Mucosa of rectum (tissue), 2 donors: ENCODE results near the gene UBE2L6.
A peak's percentile ranks its signal among the peaks of the same experiment; 100 is the strongest.
"Not testable (repeated sequence)": the region's sequence is repeated elsewhere in the genome, so short reads cannot be mapped to it uniquely, and the experiment has no call there.

ENCODE experiments used
- H3K27ac ChIP-seq, 2 donors: one replicate each; pipeline ENCODE4 v1.7.0; 2013; ENCODE audit warnings: inconsistent platforms in 2 of 2, low read depth in 2 of 2, low read length in 2 of 2
- H3K27me3 ChIP-seq, 2 donors: one replicate each; pipeline ENCODE4 v1.7.0; 2013; ENCODE audit warnings: low read length in 2 of 2; ENCODE audit not compliant: control insufficient read depth in 2 of 2, insufficient read depth in 2 of 2
- H3K36me3 ChIP-seq, 2 donors: one replicate each; pipeline ENCODE4 v1.7.0; 2013; ENCODE audit warnings: low read length in 2 of 2; ENCODE audit not compliant: control insufficient read depth in 2 of 2, insufficient read depth in 2 of 2
- H3K4me1 ChIP-seq, 2 donors: one replicate each; pipeline ENCODE4 v1.7.0; 2013; ENCODE audit warnings: low read length in 2 of 2, mild to moderate bottlenecking in 1 of 2; ENCODE audit not compliant: control insufficient read depth in 2 of 2, insufficient read depth in 2 of 2
- H3K4me3 ChIP-seq, 2 donors: one replicate each; pipeline ENCODE4 v1.7.0; 2013; ENCODE audit warnings: low read length in 2 of 2
- H3K9ac ChIP-seq, 2 donors: one replicate each; pipeline ENCODE4 v1.7.0; 2013; ENCODE audit warnings: low read length in 2 of 2, low read depth in 1 of 2, mild to moderate bottlenecking in 1 of 2
- H3K9me3 ChIP-seq, 2 donors: one replicate each; pipeline ENCODE4 v1.7.0; 2013; ENCODE audit warnings: low read length in 2 of 2; ENCODE audit not compliant: control insufficient read depth in 2 of 2
- donor health status: healthy.
- donor health status: Normal muscosa, but diverticular disease.

The UBE2L6 gene

DNA sequence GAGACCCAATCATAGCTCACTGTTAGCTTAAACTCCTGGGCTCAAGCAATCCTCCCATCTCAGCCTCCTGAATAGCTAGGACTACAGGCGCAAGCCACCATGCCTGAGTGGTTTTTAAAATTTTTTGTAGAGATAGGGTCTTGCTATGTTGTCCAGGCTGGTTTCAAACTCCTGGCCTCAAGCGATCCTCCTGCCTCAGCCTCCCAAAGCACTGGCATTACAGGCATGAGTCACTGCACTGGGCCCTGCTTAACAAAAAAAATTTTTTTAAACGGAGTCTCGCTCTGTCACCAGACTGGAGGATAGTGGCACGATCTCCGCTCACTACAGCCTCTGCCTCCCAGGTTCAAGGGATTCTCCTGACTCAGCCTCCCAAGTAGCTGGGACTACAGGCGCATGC lies 33.0 kb downstream of the UBE2L6 start:
- not testable (repeated sequence) for H3K27ac ChIP-seq, H3K9me3 ChIP-seq, H3K9ac ChIP-seq, H3K36me3 ChIP-seq, H3K27me3 ChIP-seq, H3K4me3 ChIP-seq
- peaks cover 9 to 11% of the 10 kb centered on the region in 2 donors for H3K4me1 ChIP-seq

DNA sequence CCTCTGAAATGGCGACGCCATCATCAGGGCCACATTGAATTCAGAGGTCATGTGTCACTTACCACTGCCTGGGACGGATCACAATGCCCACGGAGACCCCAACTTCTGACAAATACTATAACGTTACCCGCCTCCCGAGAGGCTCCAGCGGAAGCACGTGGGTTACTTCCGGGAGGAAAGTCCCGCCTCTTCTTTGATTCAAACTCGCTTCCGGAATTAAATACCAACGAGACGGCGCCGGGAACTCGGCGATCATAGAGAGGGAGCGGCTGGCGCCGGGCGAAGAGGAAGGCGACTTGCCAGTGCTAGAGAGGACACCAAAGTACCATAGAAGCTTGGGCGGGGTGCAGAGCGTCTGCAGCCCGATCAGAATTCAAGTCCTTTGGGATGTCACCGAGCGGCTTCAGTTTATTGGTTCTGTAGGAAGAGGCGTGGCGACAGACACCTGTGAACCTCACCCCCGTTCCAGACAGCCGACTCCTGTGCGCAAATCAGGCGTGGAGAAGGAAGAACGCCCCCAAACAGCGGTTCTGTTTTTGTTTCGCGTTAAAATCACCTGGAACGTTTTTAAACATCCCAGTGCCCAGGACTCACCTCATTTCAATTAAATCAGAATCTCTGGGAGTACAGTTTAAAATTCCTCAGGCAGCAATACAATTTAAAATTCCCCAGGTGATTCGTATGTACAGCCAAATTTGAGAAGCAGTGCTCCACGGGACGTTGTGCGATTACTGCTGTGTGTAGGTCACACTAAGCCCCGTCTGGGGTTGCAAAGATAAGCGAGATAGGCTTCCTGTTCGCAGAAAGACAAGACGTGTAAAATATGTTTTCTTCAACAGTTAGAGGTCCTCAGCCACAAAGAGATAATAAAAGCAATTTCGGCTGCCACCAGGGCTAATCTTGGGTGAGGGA lies 36.6 kb downstream of the UBE2L6 start, which contains the start of gene TIMM10:
Gene TIMM10 (minus strand): TSS at position 159 of the 912 bp plus-strand sequence. CDS start 565 bp downstream, outside the sequence.
- peak within 1 kb of the TSS; percentile 73 to 82 for H3K27ac ChIP-seq
- H3K4me1 ChIP-seq: peaks cover 11 to 13% of the 10 kb centered on the region in 2 donors
- H3K27me3 ChIP-seq: no peaks in the 10 kb centered on the region
- peak within 1 kb of the TSS; percentile 72 to 76 for H3K9ac ChIP-seq
- peak within 1 kb of the TSS; percentile 88 to 91 for H3K4me3 ChIP-seq
- H3K36me3 ChIP-seq: peaks cover 2 to 7% of the 10 kb centered on the region in 2 donors
- no peaks in the 10 kb centered on the region for H3K9me3 ChIP-seq

DNA sequence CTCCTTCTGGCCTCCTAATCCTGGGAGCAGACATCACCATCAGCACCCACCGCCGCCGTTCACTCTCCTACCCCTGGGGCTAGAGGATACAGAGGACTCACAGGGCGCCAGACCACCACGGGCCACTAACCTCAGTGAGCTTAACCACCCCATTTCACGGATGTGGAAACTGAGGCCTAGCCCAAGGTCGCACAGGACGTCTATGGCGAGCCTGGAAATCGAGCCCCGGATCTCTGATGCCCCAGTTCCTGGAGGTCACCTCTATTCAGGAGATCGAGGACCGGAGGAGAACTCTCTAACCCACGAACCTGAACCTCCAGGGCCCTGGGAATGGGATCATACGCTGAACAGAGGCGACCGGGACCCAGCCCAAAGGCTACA lies 37.3 kb downstream of the UBE2L6 start:
- peaks cover 11 to 13% of the 10 kb centered on the region in 2 donors for H3K4me1 ChIP-seq
- peaks cover 2 to 7% of the 10 kb centered on the region in 2 donors for H3K36me3 ChIP-seq
- H3K9ac ChIP-seq: peak overlapping the region; percentile 63 to 72
- no peaks in the 10 kb centered on the region for H3K9me3 ChIP-seq
- H3K27ac ChIP-seq: peak overlapping the region; percentile 6 to 52
- H3K4me3 ChIP-seq: peak overlapping the region; percentile 88 to 91
- no peaks in the 10 kb centered on the region for H3K27me3 ChIP-seq

DNA sequence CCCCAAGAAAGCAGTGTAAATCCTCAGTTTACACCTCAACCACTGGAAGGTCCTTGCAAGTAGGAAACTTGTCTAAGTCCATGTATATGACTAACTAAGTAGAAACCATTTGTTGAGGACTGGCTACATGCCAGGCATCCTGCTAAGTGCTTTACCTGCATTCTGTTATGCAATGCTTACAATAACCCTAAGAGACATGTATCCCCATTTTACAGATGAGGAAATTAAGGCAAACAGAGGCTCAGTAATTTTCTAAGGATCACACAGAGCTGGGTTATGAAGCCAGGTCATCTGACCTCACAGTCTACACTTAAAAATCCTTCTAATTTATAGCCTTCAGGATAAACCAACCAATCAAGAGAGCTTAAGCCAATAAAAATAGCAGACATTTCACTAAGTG lies 38.5 kb downstream of the UBE2L6 start:
- H3K27me3 ChIP-seq: no peaks in the 10 kb centered on the region
- no peaks in the 10 kb centered on the region for H3K9me3 ChIP-seq
- H3K9ac ChIP-seq: no peak overlapping the region
- H3K36me3 ChIP-seq: peaks cover 2 to 7% of the 10 kb centered on the region in 2 donors
- no peak overlapping the region for H3K27ac ChIP-seq
- H3K4me1 ChIP-seq: peaks cover 11 to 13% of the 10 kb centered on the region in 2 donors
- no peak overlapping the region for H3K4me3 ChIP-seq

DNA sequence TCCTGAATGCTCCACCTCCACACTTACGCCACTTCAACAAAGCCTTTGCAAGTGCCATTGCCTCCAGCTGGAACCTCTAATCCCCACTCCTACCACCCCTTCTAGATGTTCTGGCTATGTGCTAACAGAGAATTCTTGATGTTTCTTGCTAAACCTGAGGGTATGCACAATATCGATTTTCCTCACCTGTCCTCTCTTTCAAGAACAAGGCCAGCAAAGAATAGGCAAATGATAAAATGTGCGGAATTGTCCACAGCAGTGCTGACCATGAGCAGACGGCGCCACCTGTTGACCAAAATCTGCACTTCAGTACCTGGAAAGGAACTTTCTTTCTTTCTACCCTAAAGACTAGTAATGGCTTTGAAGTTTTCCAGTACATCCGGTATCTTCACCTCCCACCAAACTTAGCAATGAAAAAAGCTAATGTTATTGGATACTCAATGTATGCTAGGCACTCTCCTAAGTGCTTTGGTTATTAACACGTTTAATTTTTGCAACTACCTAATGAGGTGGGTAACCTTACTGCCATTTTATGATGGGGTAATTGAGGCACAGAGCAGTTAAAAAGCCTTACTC lies 40.3 kb downstream of the UBE2L6 start:
- Histone ChIP-seq H3K9ac (no peak overlapping the region), H3K27ac (no peak overlapping the region), H3K9me3 (no peaks in the 10 kb centered on the region), H3K4me1 (peaks cover 11 to 13% of the 10 kb centered on the region in 2 donors), H3K4me3 (no peak overlapping the region), H3K27me3 (no peaks in the 10 kb centered on the region), H3K36me3 (peaks cover 2 to 7% of the 10 kb centered on the region in 2 donors)

DNA sequence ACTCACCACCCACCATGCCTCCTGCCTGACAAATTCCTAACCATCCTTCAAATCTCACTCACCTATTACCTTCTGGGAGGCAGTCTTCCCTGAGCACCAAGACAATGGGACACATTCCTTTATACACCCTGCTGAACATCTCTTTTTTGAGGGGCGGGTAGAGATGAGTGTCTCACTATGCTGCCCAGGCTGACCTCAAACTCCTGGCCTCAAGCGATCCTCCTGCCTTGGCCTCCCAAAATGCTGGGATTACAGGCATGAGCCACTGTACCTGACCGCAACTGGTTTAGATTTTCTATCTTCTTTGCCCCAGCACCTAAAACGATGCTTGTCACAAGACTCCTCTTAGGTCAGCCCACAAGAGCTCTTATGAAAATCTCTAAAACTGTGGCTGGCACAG lies 44.1 kb downstream of the UBE2L6 start:
- no peaks in the 10 kb centered on the region for H3K27me3 ChIP-seq
- no peak overlapping the region for H3K4me3 ChIP-seq
- H3K9me3 ChIP-seq: no peaks in the 10 kb centered on the region
- peaks cover under 1 to 2% of the 10 kb centered on the region in 2 donors for H3K36me3 ChIP-seq
- no peak overlapping the region for H3K27ac ChIP-seq
- H3K9ac ChIP-seq: no peak overlapping the region
- no peaks in the 10 kb centered on the region for H3K4me1 ChIP-seq

DNA sequence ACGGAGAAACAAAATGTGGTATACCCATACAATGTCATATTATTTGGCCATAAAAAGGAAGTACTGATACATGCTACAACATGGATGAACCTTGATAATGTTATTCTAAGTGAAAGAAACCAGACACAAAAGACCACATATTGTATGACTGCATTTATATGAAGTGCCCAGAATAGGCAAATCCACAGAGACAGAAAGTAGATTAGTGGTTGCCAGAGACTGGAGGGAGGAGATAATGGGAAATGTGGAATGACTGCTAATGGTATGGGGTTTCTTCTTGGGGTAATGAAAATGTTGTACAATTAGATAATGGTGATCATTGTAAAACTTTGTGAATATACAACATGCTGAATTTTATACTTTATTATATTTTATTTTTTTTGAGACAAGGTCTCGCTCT lies 46.4 kb downstream of the UBE2L6 start:
- H3K36me3 ChIP-seq: no peaks in the 10 kb centered on the region
- H3K27ac ChIP-seq: no peak overlapping the region
- H3K9me3 ChIP-seq: no peaks in the 10 kb centered on the region
- no peak overlapping the region for H3K4me3 ChIP-seq
- no peak overlapping the region for H3K9ac ChIP-seq
- H3K27me3 ChIP-seq: no peaks in the 10 kb centered on the region
- H3K4me1 ChIP-seq: no peaks in the 10 kb centered on the region

DNA sequence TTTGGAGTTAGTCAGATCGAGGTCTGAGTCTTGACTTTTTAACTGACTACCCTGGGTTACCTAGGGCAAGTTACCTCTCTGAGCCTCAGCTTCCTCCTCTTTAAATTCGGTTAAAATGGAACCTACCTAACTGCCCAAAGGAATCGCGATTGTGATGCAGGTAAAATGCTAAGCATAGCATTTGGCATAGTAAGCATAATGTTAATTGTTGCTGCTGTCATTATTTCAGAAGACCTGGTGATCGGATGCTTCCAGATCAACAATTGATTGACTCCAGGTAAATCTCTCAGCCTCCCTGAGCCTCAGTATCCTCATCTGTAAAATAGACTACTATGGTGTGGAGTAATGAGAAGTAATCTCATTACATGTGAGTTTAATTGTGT lies 51.4 kb downstream of the UBE2L6 start:
- no peaks in the 10 kb centered on the region for H3K9me3 ChIP-seq
- H3K27ac ChIP-seq: no peak overlapping the region
- H3K4me3 ChIP-seq: peak overlapping the region; percentile 76 to 87
- no peaks in the 10 kb centered on the region for H3K36me3 ChIP-seq
- H3K9ac ChIP-seq: peak overlapping the region; percentile 60 to 71
- no peaks in the 10 kb centered on the region for H3K27me3 ChIP-seq
- peaks cover 6% of the 10 kb centered on the region in 2 donors for H3K4me1 ChIP-seq

DNA sequence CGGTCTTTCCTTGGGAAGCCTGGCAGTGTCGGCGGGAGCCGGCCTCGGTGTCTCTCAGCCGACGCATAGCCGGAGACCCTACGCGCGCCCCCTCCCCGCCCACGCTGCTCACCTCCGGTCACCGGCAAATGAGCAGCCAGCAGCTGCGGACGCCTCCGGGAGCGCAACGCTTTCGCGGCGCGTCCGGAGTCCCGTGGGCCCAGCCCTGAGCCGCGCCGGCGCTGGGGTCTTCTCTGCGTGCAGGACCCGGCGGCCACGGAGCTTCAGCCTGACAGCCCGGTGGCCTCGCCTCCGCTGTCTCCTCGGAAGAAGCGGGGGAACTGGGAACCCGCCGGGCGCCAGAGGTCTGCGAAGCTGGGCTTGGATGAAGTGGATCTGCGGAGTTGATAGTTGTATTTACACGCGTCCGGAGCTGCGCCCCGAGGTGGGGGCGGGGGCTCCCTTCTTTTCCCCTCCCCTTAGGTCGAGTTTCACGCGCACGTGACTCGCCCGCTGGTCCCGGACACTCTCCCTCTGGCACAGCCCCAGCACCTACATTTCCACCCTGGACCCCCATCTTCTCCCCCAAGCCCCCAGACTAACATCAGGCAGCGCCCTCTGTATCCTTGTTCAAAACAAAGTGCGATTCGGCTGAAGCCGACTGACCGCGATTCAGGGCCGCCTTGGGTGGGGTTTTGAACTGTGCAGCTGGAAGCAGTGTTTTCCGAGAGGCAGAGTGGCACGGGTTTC lies 52.0 kb downstream of the UBE2L6 start, which contains the start of gene SLC43A1:
Gene SLC43A1 (minus strand): TSS at position 371 of the 729 bp plus-strand sequence. CDS start 1,591 bp downstream, outside the sequence.
- H3K9ac ChIP-seq: peak within 1 kb of the TSS; percentile 60 to 71
- H3K4me1 ChIP-seq: peaks cover 6% of the 10 kb centered on the region in 2 donors
- H3K9me3 ChIP-seq: no peaks in the 10 kb centered on the region
- no peaks in the 10 kb centered on the region for H3K36me3 ChIP-seq
- H3K27ac ChIP-seq: no peak within 1 kb of the TSS
- H3K4me3 ChIP-seq: peak within 1 kb of the TSS; percentile 76 to 87
- no peaks in the 10 kb centered on the region for H3K27me3 ChIP-seq
